ENCODE measurements around the gene BOLA1. TPM values are rescaled to one million over a fixed set of nuclear protein-coding genes. Genes with fewer than 3 reads are reported as not detected.

BOLA1 gene
- total and polyA plus RNA-seq, 2 of the 13 experiments (the other 11 are each of a cell fraction or from before 2014, with no cell fraction given), result 3.2 to 4.2 TPM

DNA sequence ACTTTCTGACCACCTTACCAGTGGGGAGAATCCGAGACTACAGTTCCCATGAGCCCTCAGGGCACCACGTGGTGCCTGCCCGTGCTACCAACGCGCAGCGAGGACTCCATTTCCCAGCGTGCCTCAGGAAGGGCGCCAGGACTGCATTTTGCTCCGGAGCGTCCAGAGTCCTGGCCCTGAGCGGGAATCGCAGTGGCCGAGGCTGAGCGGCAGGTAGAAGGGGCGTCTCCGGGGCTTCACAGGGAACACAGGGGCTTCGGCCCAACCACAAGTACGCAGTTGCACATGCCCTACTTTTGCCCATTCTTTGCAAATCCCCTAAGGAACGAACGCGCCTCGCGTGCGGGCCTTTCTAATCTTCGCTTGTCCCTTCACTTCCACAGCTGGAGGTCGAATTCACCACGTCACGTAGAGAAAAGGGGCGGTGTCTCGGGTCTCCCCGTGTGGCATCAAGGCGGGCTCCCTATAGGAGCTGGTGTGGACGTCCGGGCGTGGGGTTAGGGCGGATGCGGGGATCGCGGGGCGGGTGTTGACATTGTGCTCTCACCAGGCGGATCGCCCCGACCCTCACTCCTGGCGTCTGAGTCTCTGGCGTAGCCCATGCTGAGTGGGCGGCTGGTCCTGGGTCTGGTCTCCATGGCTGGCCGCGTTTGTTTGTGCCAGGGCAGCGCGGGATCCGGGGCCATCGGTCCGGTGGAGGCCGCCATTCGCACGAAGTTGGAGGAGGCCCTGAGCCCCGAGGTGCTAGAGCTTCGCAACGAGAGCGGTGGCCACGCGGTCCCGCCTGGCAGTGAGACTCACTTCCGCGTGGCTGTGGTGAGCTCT is at the start of gene BOLA1 (continued):
- TF ChIP-seq, protein P1, sequence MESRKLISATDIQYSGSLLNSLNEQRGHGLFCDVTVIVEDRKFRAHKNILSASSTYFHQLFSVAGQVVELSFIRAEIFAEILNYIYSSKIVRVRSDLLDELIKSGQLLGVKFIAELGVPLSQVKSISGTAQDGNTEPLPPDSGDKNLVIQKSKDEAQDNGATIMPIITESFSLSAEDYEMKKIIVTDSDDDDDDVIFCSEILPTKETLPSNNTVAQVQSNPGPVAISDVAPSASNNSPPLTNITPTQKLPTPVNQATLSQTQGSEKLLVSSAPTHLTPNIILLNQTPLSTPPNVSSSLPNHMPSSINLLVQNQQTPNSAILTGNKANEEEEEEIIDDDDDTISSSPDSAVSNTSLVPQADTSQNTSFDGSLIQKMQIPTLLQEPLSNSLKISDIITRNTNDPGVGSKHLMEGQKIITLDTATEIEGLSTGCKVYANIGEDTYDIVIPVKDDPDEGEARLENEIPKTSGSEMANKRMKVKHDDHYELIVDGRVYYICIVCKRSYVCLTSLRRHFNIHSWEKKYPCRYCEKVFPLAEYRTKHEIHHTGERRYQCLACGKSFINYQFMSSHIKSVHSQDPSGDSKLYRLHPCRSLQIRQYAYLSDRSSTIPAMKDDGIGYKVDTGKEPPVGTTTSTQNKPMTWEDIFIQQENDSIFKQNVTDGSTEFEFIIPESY (CRISPR knock-in tag; IDR thresholded peaks at IDR 0.05), result peak; percentile 89
- TF ChIP-seq ZNF652 (CRISPR knock-in tag; IDR thresholded peaks at IDR 0.05; ENCODE audit: borderline replicate concordance, low read depth), result no peak
- peak; percentile 63; the same call in 1 of the 2 replicates for TF ChIP-seq POGZ (CRISPR knock-in tag; IDR thresholded peaks at IDR 0.05)
- peak; percentile 55; the same call in 1 of the 2 replicates for TF ChIP-seq ZNF501 (CRISPR knock-in tag; IDR thresholded peaks at IDR 0.05)
- 0 out of 4 replicates have a peak, but pooled peaks of 1 of the 2 experiments have one; percentile 50 for TF ChIP-seq KLF16 (CRISPR knock-in tag; IDR thresholded peaks at IDR 0.05)
- peak; percentile 58; the same call in 1 of the 2 replicates for TF ChIP-seq ZNF331 (CRISPR knock-in tag; IDR thresholded peaks at IDR 0.05)
- TF ChIP-seq NFYC (CRISPR knock-in tag; IDR thresholded peaks at IDR 0.05), result peak; percentile 72
- TF ChIP-seq FLYWCH1 (CRISPR knock-in tag; IDR thresholded peaks at IDR 0.05), result no peak
- peak; percentile 28; the same call in 1 of the 2 replicates for TF ChIP-seq HDAC2 (CRISPR knock-in tag; IDR thresholded peaks at IDR 0.05)
- 0 out of 2 replicates have a peak, but pooled peaks have one; percentile 45 for TF ChIP-seq CCDC6 (CRISPR knock-in tag; IDR thresholded peaks at IDR 0.05)
- TF ChIP-seq MAX (IDR thresholded peaks at IDR 0.05), result peak; percentile 71
- TF ChIP-seq FOXA3 (CRISPR knock-in tag; IDR thresholded peaks at IDR 0.05), result 0 out of 2 replicates have a peak, but pooled peaks have one; percentile 7
- no peak for TF ChIP-seq ZNF207 (IDR thresholded peaks at IDR 0.05; ENCODE audit: borderline replicate concordance)
- no peak for TF ChIP-seq ZBTB3 (CRISPR knock-in tag; IDR thresholded peaks at IDR 0.05; ENCODE audit: borderline replicate concordance, low read depth)
- TF ChIP-seq, protein P2, sequence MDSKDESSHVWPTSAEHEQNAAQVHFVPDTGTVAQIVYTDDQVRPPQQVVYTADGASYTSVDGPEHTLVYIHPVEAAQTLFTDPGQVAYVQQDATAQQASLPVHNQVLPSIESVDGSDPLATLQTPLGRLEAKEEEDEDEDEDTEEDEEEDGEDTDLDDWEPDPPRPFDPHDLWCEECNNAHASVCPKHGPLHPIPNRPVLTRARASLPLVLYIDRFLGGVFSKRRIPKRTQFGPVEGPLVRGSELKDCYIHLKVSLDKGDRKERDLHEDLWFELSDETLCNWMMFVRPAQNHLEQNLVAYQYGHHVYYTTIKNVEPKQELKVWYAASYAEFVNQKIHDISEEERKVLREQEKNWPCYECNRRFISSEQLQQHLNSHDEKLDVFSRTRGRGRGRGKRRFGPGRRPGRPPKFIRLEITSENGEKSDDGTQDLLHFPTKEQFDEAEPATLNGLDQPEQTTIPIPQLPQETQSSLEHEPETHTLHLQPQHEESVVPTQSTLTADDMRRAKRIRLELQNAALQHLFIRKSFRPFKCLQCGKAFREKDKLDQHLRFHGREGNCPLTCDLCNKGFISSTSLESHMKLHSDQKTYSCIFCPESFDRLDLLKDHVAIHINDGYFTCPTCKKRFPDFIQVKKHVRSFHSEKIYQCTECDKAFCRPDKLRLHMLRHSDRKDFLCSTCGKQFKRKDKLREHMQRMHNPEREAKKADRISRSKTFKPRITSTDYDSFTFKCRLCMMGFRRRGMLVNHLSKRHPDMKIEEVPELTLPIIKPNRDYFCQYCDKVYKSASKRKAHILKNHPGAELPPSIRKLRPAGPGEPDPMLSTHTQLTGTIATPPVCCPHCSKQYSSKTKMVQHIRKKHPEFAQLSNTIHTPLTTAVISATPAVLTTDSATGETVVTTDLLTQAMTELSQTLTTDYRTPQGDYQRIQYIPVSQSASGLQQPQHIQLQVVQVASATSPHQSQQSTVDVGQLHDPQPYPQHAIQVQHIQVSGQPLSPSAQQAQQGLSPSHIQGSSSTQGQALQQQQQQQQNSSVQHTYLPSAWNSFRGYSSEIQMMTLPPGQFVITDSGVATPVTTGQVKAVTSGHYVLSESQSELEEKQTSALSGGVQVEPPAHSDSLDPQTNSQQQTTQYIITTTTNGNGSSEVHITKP (CRISPR knock-in tag; IDR thresholded peaks at IDR 0.05; ENCODE audit: low read depth), result peak; percentile 41; the same call in 1 of the 2 replicates
- TF ChIP-seq TCF7L2 (IDR thresholded peaks at IDR 0.05; ENCODE audit: low read depth, low read length), result no peak
- TF ChIP-seq, protein P3, sequence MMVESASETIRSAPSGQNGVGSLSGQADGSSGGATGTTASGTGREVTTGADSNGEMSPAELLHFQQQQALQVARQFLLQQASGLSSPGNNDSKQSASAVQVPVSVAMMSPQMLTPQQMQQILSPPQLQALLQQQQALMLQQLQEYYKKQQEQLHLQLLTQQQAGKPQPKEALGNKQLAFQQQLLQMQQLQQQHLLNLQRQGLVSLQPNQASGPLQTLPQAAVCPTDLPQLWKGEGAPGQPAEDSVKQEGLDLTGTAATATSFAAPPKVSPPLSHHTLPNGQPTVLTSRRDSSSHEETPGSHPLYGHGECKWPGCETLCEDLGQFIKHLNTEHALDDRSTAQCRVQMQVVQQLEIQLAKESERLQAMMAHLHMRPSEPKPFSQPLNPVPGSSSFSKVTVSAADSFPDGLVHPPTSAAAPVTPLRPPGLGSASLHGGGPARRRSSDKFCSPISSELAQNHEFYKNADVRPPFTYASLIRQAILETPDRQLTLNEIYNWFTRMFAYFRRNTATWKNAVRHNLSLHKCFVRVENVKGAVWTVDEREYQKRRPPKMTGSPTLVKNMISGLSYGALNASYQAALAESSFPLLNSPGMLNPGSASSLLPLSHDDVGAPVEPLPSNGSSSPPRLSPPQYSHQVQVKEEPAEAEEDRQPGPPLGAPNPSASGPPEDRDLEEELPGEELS (CRISPR knock-in tag; IDR thresholded peaks at IDR 0.05), result peak; percentile 24; the same call in 1 of the 2 replicates
- TF ChIP-seq, protein P4, sequence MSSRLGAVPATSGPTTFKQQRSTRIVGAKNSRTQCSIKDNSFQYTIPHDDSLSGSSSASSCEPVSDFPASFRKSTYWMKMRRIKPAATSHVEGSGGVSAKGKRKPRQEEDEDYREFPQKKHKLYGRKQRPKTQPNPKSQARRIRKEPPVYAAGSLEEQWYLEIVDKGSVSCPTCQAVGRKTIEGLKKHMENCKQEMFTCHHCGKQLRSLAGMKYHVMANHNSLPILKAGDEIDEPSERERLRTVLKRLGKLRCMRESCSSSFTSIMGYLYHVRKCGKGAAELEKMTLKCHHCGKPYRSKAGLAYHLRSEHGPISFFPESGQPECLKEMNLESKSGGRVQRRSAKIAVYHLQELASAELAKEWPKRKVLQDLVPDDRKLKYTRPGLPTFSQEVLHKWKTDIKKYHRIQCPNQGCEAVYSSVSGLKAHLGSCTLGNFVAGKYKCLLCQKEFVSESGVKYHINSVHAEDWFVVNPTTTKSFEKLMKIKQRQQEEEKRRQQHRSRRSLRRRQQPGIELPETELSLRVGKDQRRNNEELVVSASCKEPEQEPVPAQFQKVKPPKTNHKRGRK (CRISPR knock-in tag; IDR thresholded peaks at IDR 0.05), result no peak
- TF ChIP-seq ZNF713 (CRISPR knock-in tag; IDR thresholded peaks at IDR 0.05), result no peak
- TF ChIP-seq KLF12 (CRISPR knock-in tag; IDR thresholded peaks at IDR 0.05; ENCODE audit: borderline replicate concordance), result no peak

Measured in HepG2 (cell line).